IMR-90 (cell line): ENCODE measurements around the gene MPC1. TPM values are rescaled to one million over a fixed set of nuclear protein-coding genes. Genes with fewer than 3 reads are reported as not detected.

Experiments used
- ATAC-seq: fragments of 200-7000 bp; cut with Tn5 transposase; 2 replicates; pipeline ENCODE4 v1.9.1; 2020; ENCODE audit warnings: low read depth, mild to moderate bottlenecking, moderate library complexity
- BruUV-seq: library from RNA; stranded (reverse); fragments of 400-500 nt; replicated peaks from 2 replicates; lab custom pipeline; 2021; lab: Mats Ljungman, UMichigan
- CTCF ChIA-PET: fragments of 300-600 bp; formaldehyde crosslinking; extraction: SDS; loops from one replicate; lab custom pipeline; 2021; ENCODE audit warnings: antibody characterized with exemption; lab: Yijun Ruan, JAX
- POLR2A ChIA-PET: fragments of 300-600 bp; sonication (Branson Sonifier 250); formaldehyde crosslinking; loops from one replicate; lab custom pipeline; 2022; ENCODE audit warnings: antibody characterized with exemption; ENCODE audit not compliant: unreplicated experiment; lab: Charles Lee
- DNase-seq: peaks from one replicate; pipeline ENCODE4 v3.0.0; 2013
- H2AFZ ChIP-seq: replicated peaks from 2 replicates; pipeline ENCODE3; 2013; ENCODE audit warnings: low read length, mild to moderate bottlenecking; ENCODE audit not compliant: poor library complexity
- H2AK5ac ChIP-seq: 2 replicates; pipeline ENCODE4 v1.6.1; 2013; ENCODE audit warnings: low read depth, low read length, inconsistent platforms
- H2AK9ac ChIP-seq: replicated peaks from 2 replicates; pipeline ENCODE3; 2013; ENCODE audit warnings: mild to moderate bottlenecking, low read depth, low read length, moderate library complexity; ENCODE audit not compliant: poor library complexity
- H2BK120ac ChIP-seq: 2 replicates; pipeline ENCODE4 v1.6.1; 2013; ENCODE audit warnings: low read depth, low read length, inconsistent platforms
- H2BK15ac ChIP-seq: 3 replicates; pipeline ENCODE4 v1.6.1; 2013; ENCODE audit warnings: low read depth, low read length, inconsistent platforms
- H2BK20ac ChIP-seq: 2 replicates; pipeline ENCODE4 v1.6.1; 2013; ENCODE audit warnings: low read depth, mild to moderate bottlenecking, inconsistent platforms, low read length, moderate library complexity
- H2BK5ac ChIP-seq: 2 replicates; pipeline ENCODE4 v1.6.1; 2013; ENCODE audit warnings: mild to moderate bottlenecking, low read depth, low read length, inconsistent platforms; ENCODE audit not compliant: poor library complexity, severe bottlenecking
- H3K14ac ChIP-seq: replicated peaks from 2 replicates; pipeline ENCODE4 v1.6.1; 2013; ENCODE audit warnings: low read depth, low read length, inconsistent platforms
- H3K18ac ChIP-seq: 2 replicates; pipeline ENCODE4 v1.6.1; 2013; ENCODE audit warnings: low read depth, low read length, control low read depth
- H3K23ac ChIP-seq: 2 replicates; pipeline ENCODE4 v1.6.1; 2013; ENCODE audit warnings: low read depth, low read length, inconsistent platforms
- H3K27ac ChIP-seq: 2 replicates; pipeline ENCODE4 v1.5.1; 2013; ENCODE audit warnings: mild to moderate bottlenecking, control low read depth, low read length; ENCODE audit not compliant: insufficient read depth
- H3K27me3 ChIP-seq: 2 replicates; pipeline ENCODE4 v1.6.1; 2013; ENCODE audit warnings: low read length; ENCODE audit not compliant: control insufficient read depth, insufficient read depth
- H3K36me3 ChIP-seq: 2 replicates; pipeline ENCODE4 v1.6.1; 2013; ENCODE audit warnings: low read length, mixed read lengths; ENCODE audit not compliant: control insufficient read depth, insufficient read depth
- H3K4ac ChIP-seq: 2 replicates; pipeline ENCODE4 v1.6.1; 2013; ENCODE audit warnings: low read depth, low read length, inconsistent platforms
- H3K4me1 ChIP-seq: 2 replicates; pipeline ENCODE4 v1.6.1; 2013; ENCODE audit warnings: low read length, mixed read lengths; ENCODE audit not compliant: control insufficient read depth, insufficient read depth
- H3K4me2 ChIP-seq: 2 replicates; pipeline ENCODE4 v1.6.1; 2013; ENCODE audit warnings: low read depth, mild to moderate bottlenecking, control low read depth, low read length, moderate library complexity
- H3K4me3 ChIP-seq: 2 replicates; pipeline ENCODE4 v1.5.1; 2013; ENCODE audit warnings: low read depth, mild to moderate bottlenecking, control low read depth, low read length, moderate library complexity; ENCODE audit not compliant: insufficient read depth
- H3K56ac ChIP-seq: 2 replicates; pipeline ENCODE4 v1.6.1; 2013; ENCODE audit warnings: low read length, inconsistent platforms; ENCODE audit not compliant: insufficient read depth; ENCODE audit errors: extremely low read depth
- H3K79me1 ChIP-seq, 2 experiments: 2 replicates each; pipeline ENCODE4 v1.6.1; 2013; ENCODE audit warnings: low read length in 2 of 2, inconsistent platforms in 1 of 2, low read depth in 1 of 2
- H3K9ac ChIP-seq: 2 replicates; pipeline ENCODE4 v1.6.1; 2013; ENCODE audit warnings: low read depth, low read length, control low read depth
- H3K9me1 ChIP-seq: 2 replicates; pipeline ENCODE4 v1.6.1; 2013; ENCODE audit warnings: low read length, inconsistent platforms; ENCODE audit not compliant: insufficient read depth
- H3K9me3 ChIP-seq: 2 replicates; pipeline ENCODE4 v1.6.1; 2013; ENCODE audit warnings: low read length; ENCODE audit not compliant: control insufficient read depth, insufficient read depth
- H4K20me1 ChIP-seq: 2 replicates; pipeline ENCODE4 v1.6.1; 2013; ENCODE audit warnings: low read length, inconsistent platforms; ENCODE audit not compliant: insufficient read depth
- H4K5ac ChIP-seq: 2 replicates; pipeline ENCODE4 v1.6.1; 2013; ENCODE audit warnings: mild to moderate bottlenecking, low read depth, low read length, control low read depth
- H4K8ac ChIP-seq, 2 experiments: 2 replicates each; pipeline ENCODE4 v1.6.1; 2013; ENCODE audit warnings: low read depth in 2 of 2, low read length in 2 of 2, control low read depth in 1 of 2, inconsistent platforms in 1 of 2
- H4K91ac ChIP-seq: 2 replicates; pipeline ENCODE4 v1.6.1; 2013; ENCODE audit warnings: low read depth, low read length, inconsistent platforms; ENCODE audit not compliant: insufficient read depth
- BHLHE40 ChIP-seq: fragments of 150-350 bp; IDR thresholded peaks from 2 replicates; pipeline ENCODE4 v1.6.1; 2016; ENCODE audit warnings: mild to moderate bottlenecking, low read depth, low read length
- CHD1 ChIP-seq: IDR thresholded peaks from 2 replicates; pipeline ENCODE4 v1.6.1; 2012; ENCODE audit warnings: low read depth, low read length, improper control_type of control experiment
- ELK1 ChIP-seq: fragments of 150-350 bp; IDR thresholded peaks from 2 replicates; pipeline ENCODE4 v1.6.1; 2016; ENCODE audit warnings: low read depth, mild to moderate bottlenecking, low read length, moderate library complexity, borderline replicate concordance
- FOS ChIP-seq: fragments of 150-350 bp; IDR thresholded peaks from 2 replicates; pipeline ENCODE4 v1.6.1; 2016; ENCODE audit warnings: low read depth, low read length
- MAFK ChIP-seq: IDR thresholded peaks from 2 replicates; pipeline ENCODE4 v1.6.1; 2012; ENCODE audit warnings: low read depth, low read length, improper control_type of control experiment
- MXI1 ChIP-seq: IDR thresholded peaks from 2 replicates; pipeline ENCODE4 v1.6.1; 2012; ENCODE audit warnings: low read depth, mild to moderate bottlenecking, low read length, moderate library complexity, borderline replicate concordance
- NFE2L2 ChIP-seq: fragments of 150-350 bp; IDR thresholded peaks from 2 replicates; pipeline ENCODE4 v1.6.1; 2016; ENCODE audit warnings: low read depth, mild to moderate bottlenecking, low read length
- POLR2A ChIP-seq: IDR thresholded peaks from 2 replicates; pipeline ENCODE4 v1.6.1; 2012; ENCODE audit warnings: mild to moderate bottlenecking, low read depth, low read length
- RAD21 ChIP-seq: IDR thresholded peaks from 2 replicates; pipeline ENCODE4 v1.6.1; 2012; ENCODE audit warnings: low read length, improper control_type of control experiment
- RFX5 ChIP-seq: IDR thresholded peaks from 2 replicates; pipeline ENCODE4 v1.8.0; 2012; ENCODE audit warnings: low read depth, mild to moderate bottlenecking, low read length, moderate library complexity
- SMC3 ChIP-seq: fragments of 150-350 bp; IDR thresholded peaks from 2 replicates; pipeline ENCODE4 v1.6.1; 2016; ENCODE audit warnings: low read depth, mild to moderate bottlenecking, antibody characterized with exemption, low read length, moderate library complexity
- WGBS, 2 experiments: methylation state at CpG; one replicate each; pipeline versions ENCODE4 v1.1.5 to v1.1.7; 2013; ENCODE audit warnings: missing lambda C conversion rate in 2 of 2; ENCODE audit not compliant: insufficient read length in 1 of 2; ENCODE audit errors: extremely low coverage in 2 of 2; 5-methylcytosine and 5-hydroxymethylcytosine counted together
- dilution Hi-C: fragments of 300-500 bp; cut with HindIII; formaldehyde crosslinking; loops from one replicate; pipeline ENCODE4 v1.14.3; 2018; ENCODE audit warnings: low sequenced_read_pairs; ENCODE audit not compliant: unreplicated experiment
- in situ Hi-C: fragments of 300-500 bp; cut with MboI; formaldehyde crosslinking; loops from 3 replicates; pipeline ENCODE4 v1.14.3; 2019; ENCODE audit warnings: low sequenced_read_pairs, inconsistent platforms, mixed read lengths
- intact Hi-C: fragments of 100-400 bp; cut with micrococcal nuclease; formaldehyde crosslinking; loops from 2 replicates; pipeline ENCODE4 v1.10.0; 2022
- polyA plus RNA-seq, 3 experiments: library from polyadenylated mRNA; depleted of rRNA; stranded (reverse); fragments of >200 nt; gene quantifications; 2 replicates each; pipeline ENCODE4 v1.2.3, GENCODE V29; 2012; ENCODE audit warnings: low replicate concordance in 1 of 3
- total RNA-seq: library from RNA; depleted of rRNA; stranded (reverse); fragments of >200 nt; gene quantifications from 2 replicates; pipeline ENCODE4 v1.2.3, GENCODE V29; 2012

The MPC1 gene
- total and polyA plus RNA-seq, 2 of the 4 experiments (the other 2 are of a cell fraction): 10.9 to 12.0 TPM

GRCh38 chr6:166317261-166318212 is 65.2 kb downstream of the MPC1 start:
- dilution Hi-C loops: no loop called here
- Histone ChIP-seq H2BK120ac (no peak overlapping the region), H2AFZ (no peak overlapping the region), H3K18ac (no peak overlapping the region), H3K9me1 (no peaks in the 10 kb centered on the region), H4K20me1 (0 out of 2 replicates have a peak, but pooled peaks cover 3% of the 10 kb centered on the region), H3K27me3 (no peaks in the 10 kb centered on the region), H2AK5ac (no peak overlapping the region), H3K4me3 (no peak overlapping the region), H3K14ac (no peak overlapping the region), H3K36me3 (peaks cover 6% of the 10 kb centered on the region), H2AK9ac (no peak overlapping the region), H4K8ac (no peak overlapping the region), H4K91ac (no peak overlapping the region), H3K9me3 (no peaks in the 10 kb centered on the region), H2BK15ac (no peak overlapping the region), H2BK20ac (no peak overlapping the region), H3K23ac (no peak overlapping the region), H2BK5ac (no peak overlapping the region), H4K5ac (no peak overlapping the region), H3K56ac (no peak overlapping the region), H3K27ac (no peak overlapping the region), H3K4me2 (no peak overlapping the region), H3K9ac (no peak overlapping the region), H3K79me1 (no peaks in the 10 kb centered on the region), H3K4ac (no peak overlapping the region), H3K4me1 (no peaks in the 10 kb centered on the region)
- no TSS peak for BruUV-seq
- ATAC-seq (no peak), DNase-seq (no peak)
- 92% methylated on average over 12 of the region's 19 CpGs; no CpG with 5 or more reads in 1 of the 2 experiments for WGBS, 2 experiments
- ChIA-PET POLR2A (no interaction called here), CTCF (interaction anchor here (1.0 kb wide), 1 partner anchor 64 kb away, joined by 4 read pairs; no protein-coding TSS in a partner anchor)
- TF ChIP-seq FOS (no peak), MAFK (no peak), NFE2L2 (no peak), ELK1 (no peak), MXI1 (no peak), BHLHE40 (no peak), CHD1 (no peak), RFX5 (no peak), POLR2A (no peak), RAD21 (no peak), SMC3 (no peak)
- intact Hi-C loops: no loop called here
- in situ Hi-C loops: no loop called here
